GM18502 (cell line): ENCODE data around the gene MNAT1.
"Not testable (repeated sequence)": the region's sequence is repeated elsewhere in the genome, so short reads cannot be mapped to it uniquely, and the experiment has no call there.

Experiments used
- ATAC-seq: cut with Tn5 transposase; IDR thresholded peaks from one replicate; pipeline ENCODE4 v1.9.1; 2021; ENCODE audit warnings: mild to moderate bottlenecking; ENCODE audit not compliant: unreplicated experiment, poor library complexity

Gene MNAT1

GRCh38 chr14:60736494-60736893 lies 1.9 kb downstream of the MNAT1 start:
- no peak for ATAC-seq

- no peak for ATAC-seq
These were observed 4.4 kb downstream of the MNAT1 start for GRCh38 chr14:60738843-60739508.

DNA sequence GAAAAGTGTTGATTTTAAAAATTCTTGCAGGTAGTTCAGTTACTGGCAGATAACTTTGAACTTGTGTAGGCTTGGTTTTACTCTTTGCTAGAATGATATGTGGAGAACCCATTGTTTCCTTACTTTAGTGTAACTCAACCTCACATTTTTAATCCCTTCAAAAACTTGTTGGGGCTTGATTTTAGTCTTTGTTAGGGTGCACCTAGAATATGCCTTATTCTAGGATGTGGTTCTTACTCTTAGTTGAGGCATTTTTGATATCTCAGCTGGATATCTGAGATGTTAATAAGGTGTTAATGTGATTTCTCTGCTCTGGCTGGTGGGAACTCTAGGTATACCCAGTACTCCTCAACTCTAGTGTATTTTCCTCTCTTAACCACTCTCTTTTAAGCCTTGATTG lies 10.0 kb downstream of the MNAT1 start:
- ATAC-seq, result no peak

DNA sequence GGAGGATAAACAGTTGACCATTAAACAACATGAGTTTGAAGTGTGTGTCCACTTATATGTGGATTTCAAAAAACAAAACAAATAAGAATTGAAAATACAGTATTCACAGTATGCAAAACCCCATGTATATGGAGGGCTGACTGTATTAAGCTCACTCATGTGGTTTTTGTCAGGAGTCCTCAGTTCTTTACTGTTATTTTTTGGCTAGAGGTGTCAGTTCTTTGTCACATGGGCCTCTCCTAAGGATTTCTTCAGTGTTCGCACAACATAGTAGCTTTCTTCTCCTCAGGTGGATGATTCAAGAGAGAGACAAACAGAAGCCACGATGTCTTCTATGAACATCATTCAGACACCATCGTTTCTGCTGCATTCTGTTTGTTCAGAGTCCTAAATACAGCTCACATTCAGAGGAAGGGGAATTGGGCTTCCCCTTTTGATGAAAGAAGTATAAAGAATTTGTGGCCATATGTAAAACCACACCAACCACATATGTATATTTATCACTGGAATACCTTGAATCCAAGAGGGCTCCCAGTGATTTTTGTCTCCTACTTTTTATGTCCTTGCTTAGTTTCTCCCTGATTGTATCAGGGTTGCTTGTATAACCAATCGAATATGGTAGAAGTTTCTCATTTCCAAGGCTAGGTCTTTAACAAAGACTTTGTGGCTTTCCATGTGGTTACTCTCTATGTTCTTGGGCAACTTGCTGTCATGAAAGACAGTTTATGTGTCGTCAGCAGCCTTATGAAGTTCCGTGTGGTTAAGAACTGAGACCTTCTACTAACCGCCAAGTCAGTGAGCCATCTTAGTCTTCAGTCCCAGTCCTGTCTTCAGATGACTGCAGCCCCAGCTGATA lies 18.9 kb downstream of the MNAT1 start:
- peak; percentile 99 for ATAC-seq

GRCh38 chr14:60756847-60757246 lies 22.3 kb downstream of the MNAT1 start:
- no peak for ATAC-seq

DNA sequence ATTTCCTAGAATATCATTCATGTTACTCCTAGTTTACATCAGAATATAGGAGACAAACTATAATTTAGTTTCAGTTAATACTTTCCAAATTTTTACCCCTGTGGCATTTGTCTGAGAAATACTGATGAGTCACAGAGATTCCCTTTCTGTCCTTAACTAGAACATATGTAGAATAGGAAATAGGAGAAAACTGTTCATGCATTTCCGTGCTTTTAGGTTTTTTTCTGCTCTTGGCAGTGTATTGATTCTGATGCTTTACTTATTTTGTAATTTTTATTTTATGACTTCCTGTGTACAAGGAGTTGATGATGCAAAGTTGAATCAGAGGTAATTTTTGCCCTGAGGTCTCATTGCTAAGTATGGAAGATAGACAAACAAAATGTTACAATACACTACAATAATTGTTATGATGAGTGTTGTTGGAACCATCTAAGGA lies 23.0 kb downstream of the MNAT1 start:
- ATAC-seq, result no peak

GRCh38 chr14:60758885-60759284 lies 24.3 kb downstream of the MNAT1 start:
- no peak for ATAC-seq

DNA sequence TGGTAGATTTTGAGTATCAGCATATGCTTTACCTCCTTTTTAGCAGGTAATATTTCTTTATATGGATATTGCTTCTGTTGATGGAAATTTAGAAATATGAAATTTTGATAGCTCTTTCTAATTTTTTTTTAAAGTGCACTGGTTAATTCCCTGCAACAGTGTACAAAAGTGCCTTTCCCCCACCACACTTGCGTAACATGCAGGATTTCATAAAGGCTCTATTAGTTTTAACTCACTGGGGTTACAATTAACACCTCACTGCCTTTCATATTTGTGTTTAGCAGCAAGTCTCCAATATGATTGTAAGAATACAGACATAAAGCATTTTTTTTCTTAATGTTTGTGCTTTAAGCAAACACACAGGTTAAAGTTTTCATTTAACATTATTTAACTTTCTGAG lies 25.6 kb downstream of the MNAT1 start:
- no peak for ATAC-seq

DNA sequence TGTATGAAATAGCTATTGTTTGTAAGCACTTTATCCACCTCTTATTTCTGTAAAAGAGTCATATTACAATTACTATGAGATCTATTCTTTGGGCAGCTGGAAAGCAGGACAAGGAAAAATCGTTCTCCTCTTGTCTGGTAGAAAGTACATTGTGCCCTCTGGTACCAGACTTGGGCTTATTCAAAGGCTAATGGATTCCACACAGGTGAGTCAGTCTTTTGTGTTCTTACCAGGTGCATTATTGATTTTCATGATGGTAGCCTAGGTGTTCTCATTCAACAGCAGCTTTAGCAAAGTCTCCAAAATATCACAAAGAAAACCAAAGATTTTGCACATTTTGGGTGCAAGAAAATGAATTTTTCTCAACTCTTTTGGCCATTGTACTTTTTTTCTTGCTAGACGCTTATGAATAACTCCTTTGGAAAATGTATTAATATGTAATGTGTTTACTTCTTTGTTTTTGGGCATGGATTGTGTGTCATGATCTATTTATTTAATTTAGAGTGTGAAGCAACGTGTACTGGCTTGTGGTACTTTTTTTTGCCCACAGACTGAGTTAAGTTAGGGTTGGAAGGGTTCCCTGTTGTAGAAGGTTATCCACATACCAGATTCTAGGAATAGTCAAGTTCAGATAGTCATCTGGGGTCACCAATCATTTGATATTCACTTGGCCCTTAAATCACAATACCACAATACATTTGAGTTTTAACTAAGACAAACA lies 26.2 kb downstream of the MNAT1 start:
- ATAC-seq, result no peak

GRCh38 chr14:60768602-60769001 lies 34.0 kb downstream of the MNAT1 start:
- ATAC-seq, result no peak

DNA sequence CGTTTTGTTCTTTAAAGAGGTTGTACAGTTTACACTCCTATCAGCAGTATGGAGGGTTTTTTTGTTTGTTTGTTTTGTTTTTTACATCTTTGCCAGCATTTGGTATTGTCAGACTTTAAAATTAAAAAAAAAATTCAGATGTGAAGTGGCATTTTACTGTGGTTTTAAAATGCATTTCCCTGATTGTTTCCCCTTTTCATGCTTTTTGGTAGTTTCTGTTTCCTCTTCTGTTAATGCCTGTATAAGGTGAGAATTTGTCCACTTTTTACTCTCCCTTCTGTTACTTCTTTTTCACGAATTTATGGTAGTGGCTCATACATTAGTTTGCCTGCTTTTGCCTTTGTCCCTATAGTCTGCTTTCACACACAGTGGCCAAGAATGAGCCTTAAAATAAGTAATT lies 36.6 kb downstream of the MNAT1 start:
- no peak for ATAC-seq

DNA sequence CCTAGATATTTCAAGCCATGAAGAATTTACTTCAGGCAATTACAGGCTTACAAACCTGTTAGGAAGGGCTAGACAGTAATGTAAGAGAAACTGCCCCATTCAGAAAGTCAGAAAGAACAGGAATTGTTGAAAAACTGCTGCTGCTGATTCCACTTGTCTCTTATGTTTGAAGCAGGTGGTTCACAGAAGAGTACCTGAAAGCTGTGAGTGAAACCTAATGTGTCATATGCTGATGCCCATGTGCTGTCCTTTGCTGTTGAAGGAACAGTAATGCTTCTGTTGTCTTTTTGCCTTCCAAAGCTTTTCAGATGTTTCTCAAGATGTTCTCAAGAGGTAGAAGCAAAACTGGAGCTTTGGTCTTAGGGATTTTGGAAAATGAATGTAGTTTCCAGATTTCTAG lies 39.0 kb downstream of the MNAT1 start:
- no peak for ATAC-seq

- ATAC-seq, result no peak
These were observed 40.7 kb downstream of the MNAT1 start for GRCh38 chr14:60775296-60775695.

GRCh38 chr14:60777856-60778578 lies 43.5 kb downstream of the MNAT1 start:
- ATAC-seq, result no peak

DNA sequence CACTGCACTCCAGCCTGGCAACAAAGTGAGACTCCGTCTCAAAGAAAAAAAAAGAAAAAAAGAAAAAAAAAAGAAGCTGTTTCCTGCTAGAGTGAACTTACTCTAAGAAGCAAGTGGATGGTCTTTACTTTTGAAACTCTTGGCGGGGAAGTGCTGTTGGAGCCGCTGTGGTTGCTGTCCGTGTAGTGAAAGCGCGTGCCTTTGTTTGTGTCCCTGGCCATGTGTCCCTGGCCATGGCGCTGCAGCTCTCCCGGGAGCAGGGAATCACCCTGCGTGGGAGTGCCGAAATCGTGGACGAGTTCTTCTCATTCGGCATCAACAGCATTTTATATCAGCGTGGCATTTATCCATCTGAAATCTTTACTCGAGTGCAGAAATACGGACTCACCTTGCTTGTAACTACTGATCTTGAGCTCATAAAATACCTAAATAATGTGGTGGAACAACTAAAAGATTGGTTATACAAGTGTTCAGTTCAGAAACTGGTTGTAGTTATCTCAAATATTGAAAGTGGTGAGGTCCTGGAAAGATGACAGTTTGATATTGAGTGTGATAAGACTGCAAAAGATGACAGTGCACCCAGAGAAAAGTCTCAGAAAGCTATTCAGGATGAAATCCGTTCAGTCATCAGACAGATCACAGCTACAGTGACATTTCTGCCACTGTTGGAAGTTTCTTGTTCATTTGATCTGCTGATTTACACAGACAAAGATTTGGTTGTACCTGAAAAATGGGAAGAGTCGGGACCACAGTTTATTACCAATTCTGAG lies 45.4 kb downstream of the MNAT1 start:
- ATAC-seq, result not testable (repeated sequence)

DNA sequence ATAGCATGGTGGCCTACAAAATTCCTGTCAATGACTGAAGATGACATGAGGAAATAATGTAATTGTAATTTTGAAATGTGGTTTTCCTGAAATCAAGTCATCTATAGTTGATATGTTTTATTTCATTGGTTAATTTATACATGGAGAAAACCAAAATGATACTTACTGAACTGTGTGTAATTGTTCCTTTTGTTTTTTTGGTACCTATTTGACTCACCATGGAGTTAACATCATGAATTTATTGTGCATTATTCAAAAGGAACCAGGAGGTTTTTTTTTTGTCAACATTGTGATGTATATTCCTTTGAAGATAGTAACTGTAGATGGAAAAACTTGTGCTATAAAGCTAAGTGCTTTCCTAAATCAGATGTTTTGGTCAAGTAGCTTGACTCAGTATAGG lies 46.0 kb downstream of the MNAT1 start:
- ATAC-seq, result not testable (repeated sequence)

- no peak for ATAC-seq
These were observed 52.3 kb downstream of the MNAT1 start for GRCh38 chr14:60786905-60787304.

DNA sequence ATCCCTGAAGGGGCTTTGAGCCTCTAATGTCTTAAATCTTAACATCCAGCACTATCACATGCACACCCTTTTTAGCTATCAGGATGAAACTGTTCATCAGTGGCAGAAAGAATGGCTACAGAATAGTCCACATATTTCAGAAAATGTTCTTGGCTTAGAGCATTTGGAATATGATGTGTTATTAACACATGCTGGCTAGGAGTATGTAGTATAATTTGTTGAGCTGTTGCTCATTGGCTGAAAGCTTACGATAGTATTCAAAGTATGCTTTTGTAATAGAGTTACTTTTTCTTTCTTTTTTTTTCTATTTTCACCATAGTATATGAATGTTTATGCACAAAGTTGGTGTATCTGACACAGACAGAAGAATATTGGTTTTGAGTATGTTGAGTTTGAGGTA lies 55.1 kb downstream of the MNAT1 start:
- no peak for ATAC-seq

DNA sequence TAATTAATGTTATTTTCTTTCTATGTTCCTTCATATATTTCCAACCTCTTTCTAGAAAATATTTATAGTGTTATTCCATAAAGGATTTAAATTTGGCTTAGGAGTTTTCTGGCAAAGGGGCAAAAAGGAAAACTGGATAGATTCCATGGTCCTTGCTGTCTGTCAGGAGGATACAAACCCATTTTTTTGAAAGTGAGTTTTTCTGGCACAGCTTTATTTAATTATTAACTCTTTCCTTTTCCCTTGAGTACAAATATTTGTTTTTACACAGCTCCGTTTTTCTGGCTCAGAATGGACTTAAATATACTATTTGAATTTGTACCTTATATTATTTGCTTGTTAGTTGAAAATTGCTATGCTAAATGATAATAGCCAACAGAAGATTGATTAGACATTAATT lies 56.3 kb downstream of the MNAT1 start:
- ATAC-seq, result no peak

- no peak for ATAC-seq
These were observed 61.9 kb downstream of the MNAT1 start for GRCh38 chr14:60796434-60796833.
